Transverse colon (tissue), 4 donors: Measurements from ENCODE around the gene OR10P1. TPM values are rescaled to one million over a fixed set of nuclear protein-coding genes. Genes with fewer than 3 reads are reported as not detected.

Experiments used
- DNase-seq: peaks from one replicate; pipeline ENCODE4 v3.0.0-alpha.2; 2019
- H3K27ac ChIP-seq, 4 donors: fragments of 200-600 bp; sonication (generic); 2 replicates each; pipeline ENCODE4 v1.5.1; 2016 to 2018; ENCODE audit warnings: inconsistent platforms in 4 of 4
- H3K27me3 ChIP-seq: fragments of 200-600 bp; sonication (generic); 2 replicates; pipeline ENCODE4 v1.5.1; 2017; ENCODE audit warnings: inconsistent platforms
- H3K36me3 ChIP-seq, 4 donors: fragments of 200-600 bp; sonication (generic); 2 replicates each; pipeline ENCODE4 v1.5.1; 2017 to 2019; ENCODE audit warnings: inconsistent platforms in 4 of 4
- H3K4me1 ChIP-seq, 4 donors: fragments of 200-600 bp; sonication (generic); 2 replicates each; pipeline ENCODE4 v1.5.1; 2017 to 2020; ENCODE audit warnings: inconsistent platforms in 4 of 4
- H3K4me3 ChIP-seq, 4 donors: fragments of 200-600 bp; sonication (generic); 1 replicate in 1 of 4; 2 replicates in 3 of 4; pipeline versions ENCODE4 v1.5.1 to v1.6.1; 2017 to 2019; ENCODE audit warnings: inconsistent platforms in 4 of 4
- H3K9me3 ChIP-seq, 2 donors: fragments of 200-600 bp; sonication (generic); 2 replicates each; pipeline ENCODE4 v1.5.1; 2017 to 2019; ENCODE audit warnings: inconsistent platforms in 2 of 2
- CTCF ChIP-seq, 5 experiments: fragments of 200-600 bp in 3 of 5; fragments of 450-650 bp in 2 of 5; sonication (generic) in 3 of 5; IDR thresholded peaks; 1 replicate in 2 of 5; 2 replicates in 3 of 5; pipeline ENCODE4 v1.5.1; 2016 to 2017; ENCODE audit warnings: antibody characterized with exemption in 5 of 5, inconsistent platforms in 3 of 5, mild to moderate bottlenecking in 2 of 5, moderate library complexity in 1 of 5
- EP300 ChIP-seq: sonication (generic); formaldehyde crosslinking; IDR thresholded peaks from one replicate; pipeline ENCODE4 v1.6.1; 2017; ENCODE audit warnings: antibody characterized with exemption, low read depth
- POLR2A ChIP-seq: fragments of 450-650 bp; IDR thresholded peaks from one replicate; pipeline ENCODE4 v1.6.1; 2016; ENCODE audit warnings: antibody characterized with exemption, mild to moderate bottlenecking, moderate library complexity
- POLR2AphosphoS5 ChIP-seq, 3 donors: sonication (generic); formaldehyde crosslinking; IDR thresholded peaks; one replicate each; pipeline ENCODE4 v1.6.1; 2016; ENCODE audit warnings: antibody characterized with exemption in 3 of 3
- WGBS, 2 donors: methylation state at CpG; one replicate each; pipeline ENCODE4 v1.1.5; 2018; ENCODE audit warnings: low coverage in 1 of 2; 5-methylcytosine and 5-hydroxymethylcytosine counted together
- in situ Hi-C, 4 donors: fragments of 200-750 bp; cut with MboI; loops; one replicate each; pipeline versions ENCODE4 v1.15.0 to v1.15.1; 2017; ENCODE audit warnings: low sequenced_read_pairs in 3 of 4, low pct_ligation_motif_present in 1 of 4, low pct_unique_long_range_greater_than_20kb in 1 of 4
- intact Hi-C: fragments of 100-400 bp; cut with DNase I; formaldehyde crosslinking; loops from one replicate; pipeline ENCODE4 v1.15.1; 2023; ENCODE audit warnings: low total_unique reads
- total RNA-seq, 4 donors: library from RNA; depleted of rRNA; stranded (reverse); fragments of >200 nt; gene quantifications; one replicate each; pipeline ENCODE4 v1.1.0, GENCODE V29; 2016

OR10P1 gene
- total RNA-seq, 4 donors from 2014 or later = not detected

GRCh38 chr12:55663391-55663790 lies 26.7 kb downstream of the OR10P1 start:
- Histone ChIP-seq H3K4me3 (no peak overlapping the region), H3K27me3 (no peaks in the 10 kb centered on the region), H3K4me1 (no peaks in the 10 kb centered on the region), H3K27ac (no peak overlapping the region), H3K36me3 (no peaks in the 10 kb centered on the region), H3K9me3 (no peaks in the 10 kb centered on the region)
- WGBS, 2 donors = 64% methylated on average over 1 of the region's 1 CpG; no CpG with 5 or more reads in 1 of the 2 donors
- in situ Hi-C loops = no loop called here
- no peak for DNase-seq
- intact Hi-C loops = no loop called here
- TF ChIP-seq POLR2AphosphoS5 (IDR thresholded peaks at IDR 0.05) (no peak), POLR2A (no peak), CTCF (IDR thresholded peaks at IDR 0.05) (no peak), EP300 (no peak)

- Histone ChIP-seq H3K27ac (no peak overlapping the region), H3K4me3 (no peak overlapping the region), H3K4me1 (peaks cover 0 to 2% (median 0%) of the 10 kb centered on the region in 4 donors), H3K36me3 (no peaks in the 10 kb centered on the region), H3K9me3 (no peaks in the 10 kb centered on the region), H3K27me3 (no peaks in the 10 kb centered on the region)
- intact Hi-C loops (no loop called here), in situ Hi-C loops (no loop called here)
- DNase-seq = no peak
- WGBS, 2 donors = 92 to 96% methylated on average over 5 to 10 of the region's 10 CpGs
- TF ChIP-seq CTCF (IDR thresholded peaks at IDR 0.05) (no peak), POLR2A (no peak), EP300 (no peak), POLR2AphosphoS5 (IDR thresholded peaks at IDR 0.05) (no peak)
Measured at GRCh38 chr12:55664826-55665225, 28.1 kb downstream of the OR10P1 start.

- WGBS, 2 donors = 75% methylated on average over 7 of the region's 7 CpGs; no CpG with 5 or more reads in 1 of the 2 donors
- Histone ChIP-seq H3K36me3 (no peaks in the 10 kb centered on the region), H3K27ac (no peak overlapping the region), H3K4me1 (peaks cover 0 to 14% (median 7%) of the 10 kb centered on the region in 4 donors), H3K27me3 (no peaks in the 10 kb centered on the region), H3K9me3 (no peaks in the 10 kb centered on the region), H3K4me3 (no peak overlapping the region)
- TF ChIP-seq EP300 (no peak), POLR2A (no peak), CTCF (IDR thresholded peaks at IDR 0.05) (no peak), POLR2AphosphoS5 (IDR thresholded peaks at IDR 0.05) (no peak)
- intact Hi-C loops (no loop called here), in situ Hi-C loops (no loop called here)
- DNase-seq = no peak
Measured at GRCh38 chr12:55666508-55666907, 29.8 kb downstream of the OR10P1 start.

GRCh38 chr12:55670276-55670675 lies 33.6 kb downstream of the OR10P1 start:
- Histone ChIP-seq H3K9me3 (no peaks in the 10 kb centered on the region), H3K4me3 (no peak overlapping the region), H3K36me3 (no peaks in the 10 kb centered on the region), H3K4me1 (peaks cover 0 to 38% (median 13%) of the 10 kb centered on the region in 4 donors), H3K27ac (peak overlapping the region in 2 of 4 donors; percentile 49 to 67), H3K27me3 (no peaks in the 10 kb centered on the region)
- in situ Hi-C loops (no loop called here), intact Hi-C loops (no loop called here)
- TF ChIP-seq POLR2AphosphoS5 (IDR thresholded peaks at IDR 0.05) (no peak), CTCF (IDR thresholded peaks at IDR 0.05) (no peak), POLR2A (no peak), EP300 (no peak)
- peak; percentile 32 for DNase-seq
